ENCODE data around the gene PTGDS. TPM values are rescaled to one million over a fixed set of nuclear protein-coding genes. Genes with fewer than 3 reads are reported as not detected.

PTGDS gene
- total and polyA plus RNA-seq, 10 donors, result 134 to 1,396 (median 412) TPM

GRCh38 chr9:136960212-136960937 lies 16.9 kb upstream of the PTGDS start:
- Histone ChIP-seq H3K27me3 (replicated peaks in 1 of 7) (no peaks in the 10 kb centered on the region), H3K4me1 (peaks cover 5 to 61% (median 32%) of the 10 kb centered on the region in 6 donors), H3K9me3 (no peaks in the 10 kb centered on the region), H3K4me3 (no peak overlapping the region), H3K36me3 (no peaks in the 10 kb centered on the region), H3K27ac (peak overlapping the region in 6 of 8 donors; percentile 9 to 80 (median 69))
- intact Hi-C loops (cut with DNase I; ENCODE audit: low total_unique reads), result no loop called here
- WGBS, 5 donors, result 70 to 80% (median 79%) methylated on average over 17 to 19 of the region's 19 CpGs
- TF ChIP-seq POLR2AphosphoS5 (IDR thresholded peaks at IDR 0.05) (no peak), POLR2A (IDR thresholded peaks at IDR 0.05) (no peak), CTCF (IDR thresholded peaks at IDR 0.05 in 8 of 11, conservative IDR thresholded peaks at IDR 0.05 in 3 of 11) (no peak)
- no peak for DNase-seq

GRCh38 chr9:136960938-136961275 lies 16.4 kb upstream of the PTGDS start:
- Histone ChIP-seq H3K27me3 (replicated peaks in 1 of 7) (no peaks in the 10 kb centered on the region), H3K27ac (peak overlapping the region in 7 of 8 donors; percentile 9 to 80 (median 57)), H3K4me3 (no peak overlapping the region)

GRCh38 chr9:136961279-136962065 lies 15.8 kb upstream of the PTGDS start:
- peaks cover 11 to 72% (median 42%) of the 10 kb centered on the region in 6 donors for H3K4me1 ChIP-seq
- DNase-seq, result no peak
- H3K27me3 ChIP-seq (replicated peaks in 1 of 7), result peaks cover 0 to 4% (median 0%) of the 10 kb centered on the region in 7 donors
- intact Hi-C loops (cut with DNase I; ENCODE audit: low total_unique reads), result no loop called here
- WGBS, 5 donors, result 67 to 81% (median 77%) methylated on average over 14 to 23 of the region's 23 CpGs
- TF ChIP-seq POLR2AphosphoS5 (IDR thresholded peaks at IDR 0.05) (peak in 2 of 3 donors; percentile 54 to 62), POLR2A (IDR thresholded peaks at IDR 0.05) (no peak), CTCF (IDR thresholded peaks at IDR 0.05 in 8 of 11, conservative IDR thresholded peaks at IDR 0.05 in 3 of 11) (no peak)
- no peaks in the 10 kb centered on the region for H3K36me3 ChIP-seq
- H3K9me3 ChIP-seq, result no peaks in the 10 kb centered on the region
- H3K4me3 ChIP-seq, result no peak overlapping the region
- peak overlapping the region in 7 of 8 donors; percentile 9 to 80 (median 57) for H3K27ac ChIP-seq

More at GRCh38 chr9:136960938-136961275, 16.4 kb upstream of the PTGDS start:
- WGBS, 5 donors, result 86 to 94% (median 90%) methylated on average over 7 to 15 of the region's 15 CpGs
- Histone ChIP-seq H3K4me1 (peaks cover 6 to 66% (median 36%) of the 10 kb centered on the region in 6 donors), H3K36me3 (no peaks in the 10 kb centered on the region), H3K9me3 (no peaks in the 10 kb centered on the region)
- TF ChIP-seq POLR2A (IDR thresholded peaks at IDR 0.05), result no peak
- TF ChIP-seq CTCF (IDR thresholded peaks at IDR 0.05 in 8 of 11, conservative IDR thresholded peaks at IDR 0.05 in 3 of 11), result no peak
- no peak for TF ChIP-seq POLR2AphosphoS5 (IDR thresholded peaks at IDR 0.05)
- intact Hi-C loops (cut with DNase I; ENCODE audit: low total_unique reads), result no loop called here
- DNase-seq, result no peak

- Histone ChIP-seq H3K4me1 (peaks cover 11 to 73% (median 42%) of the 10 kb centered on the region in 6 donors), H3K27ac (peak overlapping the region in 6 of 8 donors; percentile 9 to 80 (median 58)), H3K4me3 (no peak overlapping the region), H3K27me3 (replicated peaks in 1 of 7) (peaks cover 0 to 4% (median 0%) of the 10 kb centered on the region in 7 donors), H3K36me3 (no peaks in the 10 kb centered on the region), H3K9me3 (no peaks in the 10 kb centered on the region)
- TF ChIP-seq POLR2A (IDR thresholded peaks at IDR 0.05) (no peak), POLR2AphosphoS5 (IDR thresholded peaks at IDR 0.05) (no peak), CTCF (IDR thresholded peaks at IDR 0.05 in 8 of 11, conservative IDR thresholded peaks at IDR 0.05 in 3 of 11) (no peak)
- no peak for DNase-seq
- 91 to 96% (median 93%) methylated on average over 9 of the region's 9 CpGs for WGBS, 5 donors
- intact Hi-C loops (cut with DNase I; ENCODE audit: low total_unique reads), result no loop called here
These were observed 15.1 kb upstream of the PTGDS start for GRCh38 chr9:136962163-136962562.
